ENCODE measurements around the gene CDC123. TPM values are rescaled to one million over a fixed set of nuclear protein-coding genes. Genes with fewer than 3 reads are reported as not detected.

The CDC123 gene
- total and polyA plus RNA-seq, 2 donors (not counting 3 experiments of a cell fraction or from before 2014, with no cell fraction given), result 65.6 to 106 TPM

- intact Hi-C loops (cut with micrococcal nuclease), result no loop called here
- CTCF ChIA-PET, result no interaction called here
- dilution Hi-C loops (cut with MboI; ENCODE audit: extremely low pct_ligation_motif_present, low sequenced_read_pairs), result no loop called here
Measured at GRCh38 chr10:12279281-12279680, 83.3 kb downstream of the CDC123 start.

More at GRCh38 chr10:12279281-12279680, 83.3 kb downstream of the CDC123 start:
- FAIRE-seq, result no peak
- no peaks in the 10 kb centered on the region for H3K9me3 ChIP-seq (replicated peaks; ENCODE audit: control insufficient read depth, insufficient read depth, low read length)
- H3K4me3 ChIP-seq (replicated peaks in 1 of 3; ENCODE audit: insufficient read depth in 1 of 3, low read depth in 1 of 3, low read length in 3 of 3), result no peak overlapping the region
- H3K9ac ChIP-seq (replicated peaks; ENCODE audit: extremely low read depth, insufficient read depth, low read length), result no peak overlapping the region
- H3K79me2 ChIP-seq (ENCODE audit: control insufficient read depth, insufficient read depth, low read length), result no peaks in the 10 kb centered on the region
- POLR2A ChIA-PET, result interaction anchor here (0.7 kb wide), 1 partner anchor 15 kb away, joined by 4 read pairs; no protein-coding TSS in a partner anchor
- DNase-seq (ENCODE audit: low read depth, low spot score), result no peak
- no peaks in the 10 kb centered on the region for H3K9me1 ChIP-seq (replicated peaks; ENCODE audit: control insufficient read depth, extremely low read depth, insufficient read depth, low read length)
- H3K36me3 ChIP-seq (ENCODE audit: control insufficient read depth in 2 of 2, extremely low read depth in 1 of 2, insufficient read depth in 2 of 2, low read length in 2 of 2), result no peaks in the 10 kb centered on the region
- H3K4me2 ChIP-seq (ENCODE audit: insufficient read depth, low read length), result no peak overlapping the region
- no peak overlapping the region for H3K27ac ChIP-seq (ENCODE audit: insufficient read depth, low read depth, low read length)
- H3K27me3 ChIP-seq (ENCODE audit: control insufficient read depth in 2 of 2, insufficient read depth in 2 of 2, low read length in 2 of 2), result no peaks in the 10 kb centered on the region
- no peaks in the 10 kb centered on the region for H4K20me1 ChIP-seq (replicated peaks; ENCODE audit: control insufficient read depth, extremely low read depth, insufficient read depth, low read length)
- TF ChIP-seq CTCF (IDR thresholded peaks at IDR 0.05; ENCODE audit: extremely low read depth in 1 of 2, insufficient read depth in 1 of 2, low read depth in 1 of 2, low read length in 2 of 2) (no peak), EZH2 (IDR thresholded peaks at IDR 0.05; ENCODE audit: borderline replicate concordance, low read depth, low read length, severe bottlenecking) (no peak), MAX (IDR thresholded peaks at IDR 0.05; ENCODE audit: insufficient read depth, insufficient read length) (no peak), GATA2 (IDR thresholded peaks at IDR 0.05; ENCODE audit: insufficient read depth, insufficient read length, low read depth, low read length) (no peak), POLR2A (IDR thresholded peaks at IDR 0.05; ENCODE audit: low read depth, low read length) (no peak), FOS (IDR thresholded peaks at IDR 0.05; ENCODE audit: borderline replicate concordance, insufficient read depth, low read length) (no peak), MYC (IDR thresholded peaks at IDR 0.05; ENCODE audit: low read depth, low read length) (no peak), JUN (IDR thresholded peaks at IDR 0.05; ENCODE audit: borderline replicate concordance, insufficient read depth, insufficient read length, low read depth) (no peak), POLR2AphosphoS5 (IDR thresholded peaks at IDR 0.05; ENCODE audit: insufficient read depth, low read depth, low read length) (no peak)
- no peaks in the 10 kb centered on the region for H3K4me1 ChIP-seq (ENCODE audit: control insufficient read depth, extremely low read depth, insufficient read depth, low read length)
- no peak overlapping the region for H2AFZ ChIP-seq (ENCODE audit: low read depth, low read length)
- BruUV-seq (replicated peaks), result no TSS peak

Measured in endothelial cell of umbilical vein (primary cell).